Endothelial cell of umbilical vein (primary cell): Measurements from ENCODE around the gene LRRC71. TPM values are rescaled to one million over a fixed set of nuclear protein-coding genes. Genes with fewer than 3 reads are reported as not detected.

ENCODE experiments used
- BruUV-seq: library from RNA; stranded (reverse); fragments of 400-500 nt; replicated peaks from 2 replicates; lab custom pipeline; 2021; lab: Mats Ljungman, UMichigan
- CTCF ChIA-PET: fragments of 300-600, 350-600 bp; sonication (Branson Sonifier 250); formaldehyde crosslinking; loops from one replicate; lab custom pipeline; 2021; ENCODE audit warnings: antibody characterized with exemption, inconsistent platforms; lab: Charles Lee
- POLR2A ChIA-PET: fragments of 300-600, 350-600 bp; sonication (Branson Sonifier 250); formaldehyde crosslinking; loops from one replicate; lab custom pipeline; 2021; ENCODE audit warnings: antibody characterized with exemption, inconsistent platforms; lab: Charles Lee
- DNase-seq: peaks from one replicate; pipeline ENCODE4 v3.0.0-alpha.2; 2011; ENCODE audit warnings: low read depth, low spot score
- FAIRE-seq: peaks from 2 replicates; lab custom pipeline; 2011; peaks lifted over from hg19 to GRCh38; lab: Jason Lieb, UNC
- H2AFZ ChIP-seq: 2 replicates; pipeline ENCODE4 v1.6.0; 2012; ENCODE audit warnings: low read depth, low read length, control low read depth, inconsistent platforms
- H3K27ac ChIP-seq: 2 replicates; pipeline ENCODE4 v1.5.1; 2011; ENCODE audit warnings: low read depth, mild to moderate bottlenecking, control low read depth, low read length, moderate library complexity; ENCODE audit not compliant: insufficient read depth
- H3K27me3 ChIP-seq, 2 experiments: 2 replicates each; pipeline versions ENCODE4 v1.6.0 to v1.6.1; 2011; ENCODE audit warnings: low read length in 2 of 2, mixed read lengths in 1 of 2; ENCODE audit not compliant: control insufficient read depth in 2 of 2, insufficient read depth in 2 of 2
- H3K36me3 ChIP-seq, 2 experiments: 2 replicates in 1 of 2; 3 replicates in 1 of 2; pipeline ENCODE4 v1.5.1; 2011; ENCODE audit warnings: low read length in 2 of 2, mild to moderate bottlenecking in 1 of 2, moderate library complexity in 1 of 2; ENCODE audit not compliant: control insufficient read depth in 2 of 2, insufficient read depth in 2 of 2; ENCODE audit errors: extremely low read depth in 1 of 2
- H3K4me1 ChIP-seq: 3 replicates; pipeline ENCODE4 v1.5.1; 2011; ENCODE audit warnings: mild to moderate bottlenecking, low read length; ENCODE audit not compliant: control insufficient read depth, insufficient read depth; ENCODE audit errors: extremely low read depth
- H3K4me2 ChIP-seq: 2 replicates; pipeline ENCODE4 v1.6.1; 2011; ENCODE audit warnings: low read length, control low read depth, mixed read lengths; ENCODE audit not compliant: insufficient read depth
- H3K4me3 ChIP-seq, 3 experiments: fragments of 200-600 bp in 1 of 3; sonication (generic), shearing (Covaris generic) in 1 of 3; replicated peaks in 1 of 3; 2 replicates each; pipeline ENCODE4 v1.5.1; 2011 to 2016; ENCODE audit warnings: control low read depth in 3 of 3, low read length in 3 of 3, mild to moderate bottlenecking in 2 of 3, inconsistent platforms in 1 of 3, low read depth in 1 of 3, moderate library complexity in 1 of 3; ENCODE audit not compliant: insufficient read depth in 1 of 3
- H3K79me2 ChIP-seq: 2 replicates; pipeline ENCODE4 v1.6.0; 2012; ENCODE audit warnings: low read length, inconsistent platforms; ENCODE audit not compliant: control insufficient read depth, insufficient read depth
- H3K9ac ChIP-seq: replicated peaks from 2 replicates; pipeline ENCODE3; 2011; ENCODE audit warnings: low read length, control low read depth; ENCODE audit not compliant: insufficient read depth; ENCODE audit errors: extremely low read depth
- H3K9me1 ChIP-seq: replicated peaks from 3 replicates; pipeline ENCODE4 v1.6.0; 2011; ENCODE audit warnings: mild to moderate bottlenecking, low read length; ENCODE audit not compliant: control insufficient read depth, insufficient read depth; ENCODE audit errors: extremely low read depth
- H3K9me3 ChIP-seq: replicated peaks from 2 replicates; pipeline ENCODE4 v1.5.1; 2012; ENCODE audit warnings: low read length, inconsistent platforms; ENCODE audit not compliant: control insufficient read depth, insufficient read depth
- H4K20me1 ChIP-seq: replicated peaks from 2 replicates; pipeline ENCODE3; 2011; ENCODE audit warnings: mild to moderate bottlenecking, low read length; ENCODE audit not compliant: control insufficient read depth, insufficient read depth; ENCODE audit errors: extremely low read depth
- EZH2 ChIP-seq: IDR thresholded peaks from 2 replicates; pipeline ENCODE4 v1.6.1; 2012; ENCODE audit warnings: borderline replicate concordance, low read depth, mild to moderate bottlenecking, moderate library complexity, low read length, inconsistent platforms; ENCODE audit not compliant: severe bottlenecking
- FOS ChIP-seq: IDR thresholded peaks from 2 replicates; pipeline ENCODE4 v1.6.1; 2011; ENCODE audit warnings: mild to moderate bottlenecking, low read length, moderate library complexity, borderline replicate concordance; ENCODE audit not compliant: insufficient read depth
- GATA2 ChIP-seq: IDR thresholded peaks from 2 replicates; pipeline ENCODE4 v1.7.0; 2011; ENCODE audit warnings: low read depth, mild to moderate bottlenecking, moderate library complexity, mixed read lengths, low read length; ENCODE audit not compliant: insufficient read length, insufficient read depth
- JUN ChIP-seq: IDR thresholded peaks from 2 replicates; pipeline ENCODE4 v1.6.1; 2011; ENCODE audit warnings: borderline replicate concordance, low read depth; ENCODE audit not compliant: insufficient read length, insufficient read depth
- MAX ChIP-seq: IDR thresholded peaks from 2 replicates; pipeline ENCODE4 v1.6.1; 2011; ENCODE audit not compliant: insufficient read depth, insufficient read length
- MYC ChIP-seq: IDR thresholded peaks from one replicate; pipeline ENCODE4 v1.6.1; 2011; ENCODE audit warnings: mild to moderate bottlenecking, low read depth, low read length
- POLR2A ChIP-seq: IDR thresholded peaks from 2 replicates; pipeline ENCODE4 v1.6.1; 2012; ENCODE audit warnings: low read depth, mild to moderate bottlenecking, control low read depth, low read length
- POLR2AphosphoS5 ChIP-seq: IDR thresholded peaks from 2 replicates; pipeline ENCODE4 v1.6.1; 2012; ENCODE audit warnings: low read depth, mild to moderate bottlenecking, control low read depth, low read length, moderate library complexity; ENCODE audit not compliant: insufficient read depth
- dilution Hi-C: fragments of 300-500 bp; cut with MboI; formaldehyde crosslinking; loops from one replicate; pipeline ENCODE4 v1.15.0; 2019; ENCODE audit warnings: low sequenced_read_pairs; ENCODE audit not compliant: extremely low pct_ligation_motif_present
- intact Hi-C: fragments of 100-400 bp; cut with micrococcal nuclease; formaldehyde crosslinking; loops from one replicate; pipeline ENCODE4 v1.10.0; 2022
- polyA plus RNA-seq, 4 experiments: library from polyadenylated mRNA; depleted of rRNA in 3 of 4; stranded (reverse) in 3 of 4; unstranded in 1 of 4; fragments of >200 nt; gene quantifications; 2 replicates each; pipeline versions ENCODE4 v1.2.1 to v1.2.3, GENCODE V29; 2011 to 2012; ENCODE audit warnings: missing spikeins in 1 of 4
- total RNA-seq: library from RNA; stranded (reverse); gene quantifications from 2 replicates; pipeline ENCODE4 v1.2.3, GENCODE V29; 2021
- TF ChIP-seq, protein P1 (sequence below), 2 donors: IDR thresholded peaks; 1 replicate in 1 of 2; 2 replicates in 1 of 2; pipeline ENCODE4 v1.5.1; 2011; ENCODE audit warnings: low read length in 2 of 2, mild to moderate bottlenecking in 2 of 2, moderate library complexity in 2 of 2, control low read depth in 1 of 2, inconsistent platforms in 1 of 2, low read depth in 1 of 2; ENCODE audit not compliant: insufficient read depth in 1 of 2; ENCODE audit errors: extremely low read depth in 1 of 2

The LRRC71 gene
- total and polyA plus RNA-seq, 2 donors (not counting 3 experiments of a cell fraction or from before 2014, with no cell fraction given): 0.35 to 0.66 TPM

DNA sequence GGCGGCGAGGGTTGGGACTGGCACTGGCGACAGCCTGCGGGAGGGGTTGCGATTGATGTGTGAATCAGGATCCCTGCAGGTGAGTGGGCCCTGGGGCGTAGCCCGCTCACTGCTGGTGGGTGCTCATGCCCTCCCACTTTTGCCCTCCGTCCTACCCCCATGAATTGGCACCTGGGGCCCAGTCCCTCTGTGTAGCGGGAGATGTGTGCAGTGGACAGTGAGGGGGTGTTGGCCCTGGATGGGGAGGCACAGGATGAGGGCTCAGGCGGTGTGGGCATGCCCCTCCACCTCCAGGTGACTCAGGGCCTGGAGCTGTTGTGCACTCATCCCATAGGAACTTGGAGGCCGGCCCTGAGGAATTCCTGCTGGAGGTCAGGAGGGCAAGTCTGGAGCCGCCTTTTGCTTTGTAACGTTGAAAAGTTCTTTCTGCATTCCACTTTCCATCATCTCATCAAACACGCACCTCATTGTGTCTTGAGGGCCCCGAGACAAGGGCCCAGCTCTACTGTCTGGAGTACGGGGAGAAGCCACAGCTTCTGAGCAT is 23.9 kb upstream of the LRRC71 start:
- ChIA-PET POLR2A (no interaction called here), CTCF (interaction anchor here (0.9 to 2.8 kb wide), 4 partner anchors 13 to 207 kb away, joined by 3 to 14 read pairs (median 6); partner anchors contain the start of gene LRRC71)
- peaks cover 77% of the 10 kb centered on the region for H3K79me2 ChIP-seq
- H3K4me2 ChIP-seq: peak overlapping the region; percentile 96
- H3K9me3 ChIP-seq: no peaks in the 10 kb centered on the region
- H3K4me1 ChIP-seq: peaks cover 69% of the 10 kb centered on the region
- H4K20me1 ChIP-seq: no peaks in the 10 kb centered on the region
- no peaks in the 10 kb centered on the region for H3K9me1 ChIP-seq
- H2AFZ ChIP-seq: no peak overlapping the region
- no peaks in the 10 kb centered on the region for H3K27me3 ChIP-seq
- H3K9ac ChIP-seq: peak overlapping the region; percentile 84
- dilution Hi-C loops (no loop called here), intact Hi-C loops (loop anchor here (2.0 to 10.0 kb wide), 2 partner anchors 236 to 392 kb away; partner anchors contain the start of gene MEF2D)
- H3K27ac ChIP-seq: peak overlapping the region; percentile 95
- BruUV-seq: no TSS peak
- peak; percentile 80 for DNase-seq
- H3K4me3 ChIP-seq: peak overlapping the region in 2 of 3 experiments; percentile 4 to 34
- TF ChIP-seq FOS (peak; percentile 86), POLR2AphosphoS5 (peak; percentile 81), MAX (no peak), JUN (peak; percentile 51), EZH2 (no peak), GATA2 (no peak), MYC (no peak), POLR2A (peak; percentile 67)
- TF ChIP-seq, protein P1, sequence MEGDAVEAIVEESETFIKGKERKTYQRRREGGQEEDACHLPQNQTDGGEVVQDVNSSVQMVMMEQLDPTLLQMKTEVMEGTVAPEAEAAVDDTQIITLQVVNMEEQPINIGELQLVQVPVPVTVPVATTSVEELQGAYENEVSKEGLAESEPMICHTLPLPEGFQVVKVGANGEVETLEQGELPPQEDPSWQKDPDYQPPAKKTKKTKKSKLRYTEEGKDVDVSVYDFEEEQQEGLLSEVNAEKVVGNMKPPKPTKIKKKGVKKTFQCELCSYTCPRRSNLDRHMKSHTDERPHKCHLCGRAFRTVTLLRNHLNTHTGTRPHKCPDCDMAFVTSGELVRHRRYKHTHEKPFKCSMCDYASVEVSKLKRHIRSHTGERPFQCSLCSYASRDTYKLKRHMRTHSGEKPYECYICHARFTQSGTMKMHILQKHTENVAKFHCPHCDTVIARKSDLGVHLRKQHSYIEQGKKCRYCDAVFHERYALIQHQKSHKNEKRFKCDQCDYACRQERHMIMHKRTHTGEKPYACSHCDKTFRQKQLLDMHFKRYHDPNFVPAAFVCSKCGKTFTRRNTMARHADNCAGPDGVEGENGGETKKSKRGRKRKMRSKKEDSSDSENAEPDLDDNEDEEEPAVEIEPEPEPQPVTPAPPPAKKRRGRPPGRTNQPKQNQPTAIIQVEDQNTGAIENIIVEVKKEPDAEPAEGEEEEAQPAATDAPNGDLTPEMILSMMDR (IDR thresholded peaks at IDR 0.05; ENCODE audit: extremely low read depth in 1 of 2, insufficient read depth in 1 of 2, low read depth in 1 of 2, low read length in 2 of 2): no peak
- H3K36me3 ChIP-seq: no peaks in the 10 kb centered on the region
- FAIRE-seq: peak; percentile 98
